GM19043 (cell line): ENCODE data around the gene GNA14.
"Not testable (repeated sequence)": the region's sequence is repeated elsewhere in the genome, so short reads cannot be mapped to it uniquely, and the experiment has no call there.

Experiments
- ATAC-seq: cut with Tn5 transposase; IDR thresholded peaks from one replicate; pipeline ENCODE4 v1.9.1; 2021; ENCODE audit warnings: low read depth; ENCODE audit not compliant: unreplicated experiment

The GNA14 gene

GRCh38 chr9:77592476-77592875 is 55.6 kb downstream of the GNA14 start:
- ATAC-seq: no peak

DNA sequence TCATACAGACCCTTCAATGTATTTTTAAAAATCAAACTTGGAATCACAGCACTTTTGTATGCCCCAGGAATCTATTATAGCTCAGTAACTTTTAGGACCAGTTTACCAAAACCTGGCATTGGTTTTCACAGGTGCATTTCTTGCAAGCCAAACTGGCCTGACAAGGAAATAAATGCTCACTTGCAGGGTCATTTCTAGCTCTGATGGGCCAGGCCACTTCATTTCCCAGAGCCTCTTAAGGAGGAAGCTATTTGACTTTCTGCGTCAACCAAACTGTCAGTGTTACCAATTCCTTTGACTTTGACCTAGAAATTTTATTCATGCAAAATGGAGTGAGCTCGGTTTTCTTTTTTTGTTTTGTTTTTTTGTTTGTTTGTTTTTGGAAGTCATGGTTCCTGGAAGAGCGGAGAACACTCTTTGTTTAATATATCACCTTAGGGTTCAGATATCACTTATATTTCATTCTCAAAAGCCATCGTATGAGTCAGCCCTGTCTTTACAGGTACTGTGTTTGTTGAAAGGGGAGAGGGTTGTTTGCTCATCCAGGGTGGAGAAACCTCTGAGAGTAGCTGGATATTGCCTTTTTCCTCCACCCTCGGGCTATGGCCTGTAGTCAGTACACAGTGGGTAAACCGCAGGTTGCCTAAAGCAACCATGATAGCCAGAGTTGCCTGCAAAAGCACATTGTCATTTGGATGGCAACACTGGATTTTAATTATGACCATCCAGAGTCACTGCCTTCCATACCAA is 58.9 kb downstream of the GNA14 start:
- no peak for ATAC-seq

DNA sequence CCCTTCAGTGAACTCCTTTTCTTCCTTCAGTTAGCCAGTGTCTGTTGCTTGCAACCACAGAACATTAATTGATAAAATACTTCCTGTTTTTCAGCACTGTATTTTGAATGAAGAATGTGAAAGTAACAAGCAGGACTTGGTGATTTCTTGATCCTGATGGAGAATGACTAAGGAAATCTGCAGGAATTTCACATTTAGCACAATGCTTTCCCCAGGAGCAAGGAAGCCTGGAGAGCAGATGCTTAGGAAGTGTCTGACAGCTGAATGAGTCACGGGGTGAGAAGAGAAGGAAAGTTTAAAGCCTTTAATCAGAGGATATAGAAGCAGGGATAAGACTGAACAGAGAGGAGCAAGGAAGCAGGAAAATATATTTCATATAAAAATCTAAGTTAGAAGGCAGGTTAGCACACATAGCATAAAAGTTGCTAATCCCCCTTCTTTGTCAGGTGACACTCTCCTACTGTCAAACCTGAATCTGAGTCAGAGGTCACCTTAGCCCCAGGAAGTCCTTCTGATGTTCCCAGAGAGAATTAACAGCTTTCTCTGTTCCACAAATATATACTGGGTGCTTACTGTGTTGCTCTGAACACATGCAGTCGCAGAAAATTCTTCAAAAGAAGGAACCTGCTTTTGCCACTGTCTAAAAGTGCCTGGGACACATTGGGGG is 59.7 kb downstream of the GNA14 start:
- no peak for ATAC-seq

DNA sequence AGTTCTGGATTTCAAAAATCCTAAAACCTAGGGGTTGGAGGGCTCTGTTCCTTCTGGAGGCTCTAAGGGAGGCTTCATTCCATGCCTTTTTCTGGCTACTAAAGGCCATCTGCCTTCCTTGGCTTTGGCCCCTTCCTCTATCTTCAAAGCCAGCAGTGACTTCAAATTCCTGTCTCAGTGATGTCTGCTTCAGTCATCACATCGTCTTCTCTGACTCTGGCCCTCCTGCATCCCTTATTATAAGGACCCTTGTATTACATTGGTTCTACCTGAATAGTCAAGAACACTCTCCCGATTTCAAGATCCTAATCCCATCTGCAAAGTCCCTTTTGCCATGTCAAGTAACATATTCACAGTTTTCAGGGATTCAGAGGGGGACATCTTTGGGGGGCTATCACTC is 60.3 kb downstream of the GNA14 start:
- ATAC-seq: no peak

DNA sequence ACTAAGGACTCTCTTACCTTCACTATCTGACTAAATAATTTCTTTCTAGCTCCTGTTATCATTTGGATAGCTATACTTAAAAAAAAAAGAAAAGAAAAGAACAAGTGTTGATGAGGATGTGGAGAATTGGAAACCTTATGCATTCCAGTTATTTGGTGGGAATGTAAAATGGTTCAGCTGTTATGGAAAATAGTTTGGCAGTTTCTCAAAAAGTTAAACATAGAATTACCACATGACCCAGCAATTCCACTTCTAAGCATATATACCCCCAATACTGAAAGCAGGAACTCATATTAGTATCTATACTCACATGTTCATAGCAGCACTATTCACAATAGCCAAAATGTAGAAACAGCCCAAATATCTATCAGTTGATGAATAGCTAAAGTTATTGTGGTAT is 61.1 kb downstream of the GNA14 start:
- no peak for ATAC-seq

- no peak for ATAC-seq
These were observed 61.5 kb downstream of the GNA14 start for GRCh38 chr9:77586591-77586990.

DNA sequence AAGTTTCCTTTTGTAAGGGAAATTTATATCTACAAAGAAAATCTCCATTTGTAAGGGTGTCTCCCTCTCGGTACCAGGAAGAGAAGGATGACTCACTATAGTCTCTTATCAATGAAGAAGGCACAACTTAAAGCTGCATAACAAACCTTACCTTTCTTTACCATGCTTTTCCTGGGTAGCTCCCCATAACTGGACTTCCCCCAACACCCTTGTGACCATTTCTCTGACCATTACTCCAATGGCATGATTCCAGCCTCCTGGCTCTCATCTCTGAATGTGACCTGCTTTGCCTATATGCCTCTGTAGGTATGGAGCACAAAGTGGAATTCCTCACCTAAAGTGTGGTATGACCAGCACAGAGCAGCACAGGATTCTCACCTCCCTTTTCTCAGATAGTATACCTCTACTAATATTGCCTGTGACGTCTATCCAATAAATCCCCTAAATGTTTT is 62.8 kb downstream of the GNA14 start:
- no peak for ATAC-seq

- ATAC-seq: not testable (repeated sequence)
These were observed 63.2 kb downstream of the GNA14 start for GRCh38 chr9:77584927-77585326.

GRCh38 chr9:77582961-77583576 is 65.1 kb downstream of the GNA14 start:
- ATAC-seq: no peak

DNA sequence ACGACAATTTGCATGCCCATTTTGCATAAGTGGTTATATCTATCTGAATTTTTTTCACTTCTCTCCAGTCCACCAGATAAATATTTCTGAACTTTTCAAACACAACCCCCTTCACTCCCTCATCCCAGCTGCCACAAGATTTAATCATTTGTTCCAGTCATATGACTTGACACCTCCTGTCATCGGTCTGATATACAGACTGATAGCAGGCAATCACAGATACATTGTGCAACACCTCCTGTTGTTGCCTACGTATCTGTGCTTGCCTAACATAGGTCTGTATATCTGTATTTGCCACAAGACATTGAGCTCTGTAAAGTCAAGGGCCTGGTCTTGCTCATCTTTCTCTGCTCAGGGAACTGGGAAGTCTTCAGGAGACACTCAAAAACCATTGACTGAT is 65.6 kb downstream of the GNA14 start:
- ATAC-seq: no peak

DNA sequence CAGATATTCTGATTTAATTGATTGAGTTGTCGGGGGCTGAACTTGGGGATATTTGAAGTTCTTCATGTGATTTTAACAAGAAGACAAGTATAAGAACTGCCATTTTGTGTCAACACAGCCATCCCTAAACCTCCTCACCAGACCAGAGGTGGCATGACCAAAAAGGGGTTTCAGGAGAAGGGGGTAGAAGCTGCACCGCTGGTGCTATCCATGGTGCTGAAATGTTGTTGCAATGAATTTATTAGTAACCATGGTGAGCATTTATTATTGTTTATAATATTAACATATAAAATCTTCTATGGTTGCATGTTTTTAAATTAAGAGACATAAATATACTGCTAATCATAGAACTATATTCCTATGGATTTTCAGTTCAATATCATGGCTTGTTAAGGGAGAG is 72.3 kb downstream of the GNA14 start:
- ATAC-seq: no peak

- no peak for ATAC-seq
These were observed 78.8 kb downstream of the GNA14 start for GRCh38 chr9:77569335-77569734.

GRCh38 chr9:77563174-77563573 is 84.9 kb downstream of the GNA14 start:
- no peak for ATAC-seq

- ATAC-seq: no peak
These were observed 85.9 kb downstream of the GNA14 start for GRCh38 chr9:77562019-77562748.

GRCh38 chr9:77561331-77562018 is 86.6 kb downstream of the GNA14 start:
- no peak for ATAC-seq

DNA sequence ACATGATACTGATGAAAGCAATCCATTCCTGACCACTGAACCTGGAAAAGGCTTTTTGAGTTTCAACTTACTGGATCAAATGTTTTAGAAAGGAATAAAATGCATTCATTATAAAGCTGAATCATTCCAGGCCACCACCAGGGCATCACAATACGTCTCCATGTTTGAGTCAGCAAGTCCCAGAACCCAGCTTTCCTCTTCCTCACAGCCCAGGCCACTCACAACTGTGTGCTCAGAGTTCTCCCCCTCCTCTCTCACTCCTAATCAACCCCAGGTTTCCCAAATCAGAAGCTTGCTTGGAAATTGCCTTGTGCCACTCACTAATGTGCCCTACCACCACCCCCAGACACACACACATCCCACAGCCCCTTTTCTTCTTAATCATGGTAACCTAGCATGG is 91.7 kb downstream of the GNA14 start:
- no peak for ATAC-seq

- ATAC-seq: no peak
These were observed 93.5 kb downstream of the GNA14 start for GRCh38 chr9:77554586-77555105.

DNA sequence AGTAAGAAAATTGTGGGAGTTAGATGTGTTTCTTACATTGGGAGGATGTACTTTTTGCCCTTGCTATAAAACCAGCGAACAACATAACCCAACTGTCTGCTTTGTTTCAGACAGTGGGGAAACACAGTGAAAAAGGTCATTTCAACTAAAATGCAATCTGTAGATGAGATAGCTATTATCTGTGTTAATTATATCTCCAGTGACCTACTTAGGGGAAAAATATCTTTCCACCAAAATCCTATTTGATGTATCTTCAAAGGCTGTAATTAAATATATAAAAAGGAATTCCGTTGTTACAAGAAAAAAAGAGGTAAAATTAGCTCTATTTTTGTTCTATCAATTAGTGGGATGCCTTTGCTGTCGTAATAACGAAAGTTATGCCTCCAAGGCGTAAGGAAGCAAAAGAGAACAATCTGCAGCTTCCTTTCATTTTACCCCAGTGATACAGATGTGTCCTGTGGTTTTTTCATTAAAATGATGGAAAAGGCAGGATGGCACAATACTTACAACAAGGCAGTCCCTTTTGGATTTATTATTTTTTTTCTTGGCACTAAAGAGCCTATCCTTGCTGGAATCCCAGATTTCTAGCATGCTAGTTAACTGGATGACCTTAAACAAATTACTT is 100.9 kb downstream of the GNA14 start:
- no peak for ATAC-seq

DNA sequence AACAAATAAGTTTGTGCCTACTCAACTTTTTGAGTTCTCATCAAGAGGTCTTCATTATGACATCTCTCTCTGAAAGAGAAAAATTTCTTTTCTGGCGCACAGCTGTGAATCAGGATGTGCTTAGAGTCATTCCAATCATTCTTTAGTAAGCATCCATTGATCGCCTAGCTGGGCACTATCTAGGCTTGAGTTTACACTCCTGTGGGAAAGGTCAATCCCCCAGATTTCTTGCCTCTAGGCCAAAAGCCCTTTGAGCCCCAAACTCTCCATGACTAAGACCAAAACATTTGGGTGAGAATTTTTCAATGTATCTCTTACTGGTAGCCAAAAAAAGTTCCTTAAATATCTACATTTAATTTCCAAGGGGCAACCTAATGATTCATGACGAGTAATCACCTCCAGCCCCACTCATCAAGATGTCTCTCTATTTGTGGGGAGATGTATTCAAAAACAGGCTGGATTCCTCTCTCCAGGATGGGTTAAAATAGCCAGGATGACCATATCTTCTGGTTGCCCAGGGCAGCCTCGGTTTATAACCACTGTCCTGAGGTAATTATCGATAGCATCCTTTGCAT is 101.7 kb downstream of the GNA14 start:
- ATAC-seq: no peak

GRCh38 chr9:77544546-77544945 is 103.6 kb downstream of the GNA14 start:
- no peak for ATAC-seq
